ENCODE measurements around the gene ANKLE2.
"Not testable (repeated sequence)": the region's sequence is repeated elsewhere in the genome, so short reads cannot be mapped to it uniquely, and the experiment has no call there.

The ANKLE2 gene

GRCh38 chr12:132776816-132777568 lies 15.4 kb upstream of the ANKLE2 start:
- no peak for DNase-seq

DNA sequence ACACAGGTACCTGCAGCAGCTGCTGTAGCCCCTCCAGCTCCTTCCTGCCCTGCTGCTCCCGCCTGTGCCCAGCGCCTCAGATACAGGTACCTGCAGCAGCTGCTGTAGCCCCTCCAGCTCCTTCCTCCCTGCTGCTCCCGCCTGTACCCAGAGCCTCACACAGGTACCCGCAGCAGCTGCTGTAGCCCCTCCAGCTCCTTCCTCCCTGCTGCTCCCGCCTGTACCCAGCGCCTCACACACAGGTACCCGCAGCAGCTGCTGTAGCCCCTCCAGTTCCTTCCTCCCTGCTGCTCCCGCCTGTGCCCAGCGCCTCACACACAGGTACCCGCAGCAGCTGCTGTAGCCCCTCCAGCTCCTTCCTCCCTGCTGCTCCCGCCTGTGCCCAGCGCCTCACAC lies 14.6 kb upstream of the ANKLE2 start:
- DNase-seq = not testable (repeated sequence)

- no peak for DNase-seq
Measured at GRCh38 chr12:132775502-132776229, 14.0 kb upstream of the ANKLE2 start.

DNA sequence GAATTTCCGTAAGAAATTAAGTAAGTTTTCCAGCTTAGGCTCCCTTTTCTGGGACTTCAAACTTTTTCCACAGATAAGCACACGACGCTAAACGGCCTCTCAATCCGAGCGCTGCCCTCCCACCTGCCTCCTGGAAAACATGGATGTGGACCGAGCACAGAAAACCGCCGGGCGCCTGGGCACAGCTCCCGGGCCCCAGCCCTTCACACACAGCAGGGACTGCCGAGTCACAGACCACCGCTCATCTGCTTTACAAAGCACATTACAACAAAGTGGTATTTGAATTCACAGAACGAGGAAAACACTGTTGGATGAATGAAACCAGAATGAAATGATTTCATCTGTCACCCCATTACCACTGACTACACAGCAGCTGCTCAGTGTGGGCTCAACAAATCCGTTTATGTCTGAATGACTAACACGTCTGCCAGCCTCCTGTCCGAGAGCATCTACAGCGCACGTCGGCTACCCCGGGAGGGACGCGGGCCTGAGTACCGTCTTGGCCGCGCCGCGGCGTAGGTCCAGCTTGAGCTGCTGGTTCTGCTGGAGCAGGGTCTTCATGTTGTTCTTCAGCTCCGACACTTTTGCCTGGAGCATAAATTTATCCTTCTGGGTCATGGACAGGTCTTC lies 13.1 kb upstream of the ANKLE2 start:
- no peak for DNase-seq

- DNase-seq = no peak
Measured at GRCh38 chr12:132774159-132774558, 12.5 kb upstream of the ANKLE2 start.

GRCh38 chr12:132773077-132773955 lies 11.7 kb upstream of the ANKLE2 start:
- peak; percentile 14 for DNase-seq

- DNase-seq = no peak
Measured at GRCh38 chr12:132772606-132773005, 11.0 kb upstream of the ANKLE2 start.

DNA sequence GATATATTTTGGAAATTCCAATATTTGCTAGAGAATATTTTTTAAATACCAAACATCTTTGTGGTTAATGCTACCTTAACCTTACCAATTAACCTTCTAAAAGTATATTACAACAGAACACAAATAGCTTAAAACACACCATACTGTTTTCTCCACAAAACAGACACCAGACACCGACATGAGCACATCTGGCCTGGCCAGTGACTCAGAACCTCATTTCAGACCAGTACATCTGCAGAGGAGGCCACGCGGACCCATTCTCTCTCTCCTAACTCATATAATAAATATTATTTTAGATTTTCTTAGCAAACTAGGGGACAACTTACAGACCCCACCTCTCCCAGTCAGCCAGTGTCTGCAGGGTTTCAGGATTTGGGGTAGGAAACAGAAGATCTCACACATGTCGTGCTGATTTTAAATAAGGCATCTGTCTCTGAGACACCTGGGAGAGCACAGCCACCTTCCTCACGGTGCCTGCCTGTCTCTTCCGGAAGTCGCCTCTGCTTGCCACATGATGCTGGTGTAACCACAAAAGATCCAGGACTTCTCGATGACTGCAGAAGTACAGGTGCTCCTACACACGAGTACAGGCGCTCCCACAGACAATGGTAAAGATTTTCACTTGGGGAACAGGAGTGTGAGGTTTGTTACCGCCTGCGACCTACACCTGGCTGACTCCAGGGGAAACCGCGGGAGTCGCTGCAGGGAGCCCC lies 9.7 kb upstream of the ANKLE2 start:
- peak; percentile 56 for DNase-seq

DNA sequence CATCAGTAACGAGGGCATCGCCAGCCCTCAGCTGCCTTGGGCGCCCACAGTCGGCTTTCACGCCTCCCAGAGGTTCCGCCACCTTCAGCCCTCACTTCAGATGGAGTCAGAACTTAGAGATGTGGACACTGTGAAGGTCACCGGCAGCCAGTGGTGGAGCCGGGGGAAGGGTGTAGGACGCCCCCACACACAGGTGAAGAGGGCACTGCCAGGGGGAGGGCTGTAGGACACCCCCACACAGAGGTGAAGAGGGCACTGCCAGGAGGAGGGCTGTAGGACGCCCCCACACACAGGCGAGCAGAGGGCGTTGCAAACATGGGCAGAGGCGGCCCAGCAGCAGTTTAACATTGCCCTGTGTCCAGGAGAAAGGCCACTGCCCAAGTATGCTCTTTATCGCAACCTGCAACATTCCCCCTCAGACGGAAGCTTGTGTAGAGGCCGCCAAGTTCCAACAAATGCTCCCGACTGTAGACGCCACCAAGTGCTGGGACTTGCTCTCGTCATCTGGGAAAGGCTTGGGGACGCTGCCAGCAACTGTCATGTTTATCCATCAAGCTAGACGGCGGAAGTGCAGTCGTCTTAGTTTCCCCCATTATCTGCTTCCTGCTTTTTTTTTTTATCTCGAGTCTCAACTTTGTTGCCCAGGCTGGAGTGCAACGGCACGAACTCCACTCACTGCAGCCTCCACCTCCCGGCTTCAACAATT lies 4.9 kb upstream of the ANKLE2 start:
- no peak for DNase-seq

DNA sequence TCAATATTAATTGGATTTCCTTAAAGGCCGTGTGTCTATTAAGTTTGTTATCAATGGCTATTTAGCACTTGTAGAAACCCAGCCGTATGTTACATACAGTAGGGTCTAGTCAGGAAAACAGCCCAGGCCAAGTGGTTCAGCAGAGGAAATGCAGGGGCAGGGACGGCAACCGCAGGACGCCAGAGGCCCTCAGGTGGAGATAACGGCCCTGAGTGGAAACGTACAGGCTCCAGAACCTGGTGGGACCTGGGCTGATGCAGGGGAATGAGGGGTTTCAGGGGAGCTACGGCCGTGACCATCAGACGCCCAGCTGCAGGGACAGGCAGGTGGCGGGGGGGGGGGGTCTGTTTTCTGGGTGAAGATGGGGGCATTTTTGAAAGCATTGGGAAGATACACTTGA lies 3.7 kb upstream of the ANKLE2 start:
- no peak for DNase-seq

GRCh38 chr12:132764231-132764630 lies 2.6 kb upstream of the ANKLE2 start:
- no peak for DNase-seq

DNA sequence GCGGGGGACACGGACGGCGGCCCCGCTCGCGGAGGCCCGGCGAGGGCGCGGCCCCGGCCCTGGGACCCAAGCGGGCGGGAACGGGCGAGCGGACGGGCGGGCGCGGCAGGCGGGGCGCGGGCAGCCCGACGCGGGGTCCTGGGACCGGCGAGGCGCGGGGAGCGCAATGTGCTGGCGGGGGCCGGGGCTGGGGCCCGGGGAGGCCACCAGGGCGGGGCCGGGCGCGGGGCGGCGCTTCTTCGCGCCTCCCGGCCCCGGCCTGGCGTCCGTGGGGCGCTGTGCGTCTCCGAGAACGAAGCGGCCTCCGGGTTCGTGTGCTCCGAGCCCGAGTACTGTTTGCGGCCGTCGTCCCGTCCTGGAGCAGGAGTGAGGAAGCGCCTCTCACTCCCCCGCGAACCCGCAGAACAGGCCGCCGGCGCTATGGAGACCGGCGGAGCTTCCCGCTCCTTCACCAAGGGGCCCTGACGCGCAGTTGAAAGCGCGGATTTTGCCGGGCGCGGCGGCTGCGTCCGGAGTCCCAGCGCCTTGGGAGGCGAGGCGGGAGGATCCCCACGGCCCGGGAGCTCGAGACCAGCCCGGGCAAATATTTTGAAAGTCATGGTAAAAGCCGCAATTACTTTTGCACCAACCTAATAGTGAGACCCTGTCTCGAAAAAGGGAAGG lies 420 bp upstream of the ANKLE2 start:
- peak; percentile 88 for DNase-seq

GRCh38 chr12:132759359-132759758 lies 2.3 kb downstream of the ANKLE2 start:
- DNase-seq = no peak

DNA sequence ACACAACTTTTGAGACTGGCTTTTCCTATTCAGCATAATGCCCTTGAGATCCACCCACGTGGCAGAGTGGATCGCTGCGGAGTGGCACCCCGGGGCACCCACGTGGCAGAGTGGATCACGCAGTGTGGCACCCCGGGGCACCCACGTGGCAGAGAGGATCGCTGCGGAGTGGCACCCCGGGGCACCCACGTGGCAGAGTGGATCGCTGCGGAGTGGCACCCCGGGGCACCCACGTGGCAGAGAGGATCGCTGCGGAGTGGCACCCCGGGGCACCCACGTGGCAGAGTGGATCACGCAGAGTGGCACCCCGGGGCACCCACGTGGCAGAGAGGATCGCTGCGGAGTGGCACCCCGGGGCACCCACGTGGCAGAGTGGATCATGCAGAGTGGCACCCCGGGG lies 2.8 kb downstream of the ANKLE2 start:
- DNase-seq = not testable (repeated sequence)

GRCh38 chr12:132754160-132754932 lies 7.3 kb downstream of the ANKLE2 start:
- no peak for DNase-seq

GRCh38 chr12:132753670-132754069 lies 8.0 kb downstream of the ANKLE2 start:
- not testable (repeated sequence) for DNase-seq

GRCh38 chr12:132748319-132748718 lies 13.3 kb downstream of the ANKLE2 start:
- DNase-seq = no peak

DNA sequence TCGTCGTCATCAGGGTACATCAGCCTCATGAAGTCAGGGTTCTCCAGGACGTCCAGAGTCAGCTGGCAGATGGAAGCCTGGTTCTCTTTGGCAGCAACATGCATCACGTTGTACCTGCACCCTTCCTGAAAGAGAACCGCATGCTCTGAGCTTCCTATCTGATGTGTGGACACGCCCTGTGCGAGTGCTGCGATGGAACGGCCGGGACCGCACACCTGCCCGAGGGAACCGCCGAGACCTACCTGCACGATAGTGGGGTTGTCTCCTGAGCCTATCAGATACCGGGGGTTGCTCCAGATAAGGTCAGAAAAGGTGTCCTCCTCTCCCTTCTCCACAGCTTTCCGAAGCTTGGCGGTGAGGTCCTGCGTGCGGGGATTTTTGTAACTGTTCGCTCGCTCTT lies 13.7 kb downstream of the ANKLE2 start:
- no peak for DNase-seq

GRCh38 chr12:132747395-132747794 lies 14.2 kb downstream of the ANKLE2 start:
- no peak for DNase-seq

DNA sequence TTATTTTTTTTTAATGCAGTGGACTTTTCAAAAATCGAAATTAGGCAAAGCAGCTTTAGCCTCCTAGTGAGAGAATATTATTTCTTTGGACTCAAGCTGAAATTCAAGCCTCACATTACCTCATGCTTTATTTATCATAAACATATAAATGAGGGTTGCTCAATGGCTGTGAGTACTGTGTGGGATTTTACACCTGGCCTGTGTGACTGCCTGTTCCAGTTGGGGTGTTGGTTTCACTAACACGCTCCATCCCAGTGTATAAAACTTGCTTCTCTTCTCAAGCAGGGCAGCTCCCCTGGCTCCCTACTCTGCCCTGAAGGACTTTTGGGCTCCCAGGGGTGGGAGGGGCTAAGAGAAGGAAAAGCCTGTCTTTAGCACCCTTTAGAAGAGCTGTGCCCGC lies 15.0 kb downstream of the ANKLE2 start:
- DNase-seq = no peak

Data from CD4-positive, alpha-beta T cell treated with Interleukin-10 for 1 hour (primary cell).